MM.1S (cell line): ENCODE results near the gene PACRG.

Experiments
- EZH2 ChIP-seq: fragments of 300-600 bp; sonication (generic); optimal IDR thresholded peaks from 2 replicates; pipeline ENCODE3; 2017; ENCODE audit warnings: low read depth, mild to moderate bottlenecking, antibody characterized with exemption, low read length, mixed read lengths
- EZH2phosphoT487 ChIP-seq: fragments of 300-600 bp; sonication (generic); IDR thresholded peaks from 2 replicates; pipeline ENCODE4 v1.6.1; 2018; ENCODE audit warnings: antibody characterized with exemption, low read length
- TF ChIP-seq, protein P1 (sequence below): fragments of 300-600 bp; sonication (generic); IDR thresholded peaks from 2 replicates; pipeline ENCODE4 v1.5.1; 2016; ENCODE audit warnings: antibody characterized with exemption, low read length, mixed read lengths

GRCh38 chr6:163057260-163057659 is 329.5 kb downstream of the PACRG start:
- TF ChIP-seq EZH2 (no peak), EZH2phosphoT487 (no peak)
- TF ChIP-seq, protein P1, sequence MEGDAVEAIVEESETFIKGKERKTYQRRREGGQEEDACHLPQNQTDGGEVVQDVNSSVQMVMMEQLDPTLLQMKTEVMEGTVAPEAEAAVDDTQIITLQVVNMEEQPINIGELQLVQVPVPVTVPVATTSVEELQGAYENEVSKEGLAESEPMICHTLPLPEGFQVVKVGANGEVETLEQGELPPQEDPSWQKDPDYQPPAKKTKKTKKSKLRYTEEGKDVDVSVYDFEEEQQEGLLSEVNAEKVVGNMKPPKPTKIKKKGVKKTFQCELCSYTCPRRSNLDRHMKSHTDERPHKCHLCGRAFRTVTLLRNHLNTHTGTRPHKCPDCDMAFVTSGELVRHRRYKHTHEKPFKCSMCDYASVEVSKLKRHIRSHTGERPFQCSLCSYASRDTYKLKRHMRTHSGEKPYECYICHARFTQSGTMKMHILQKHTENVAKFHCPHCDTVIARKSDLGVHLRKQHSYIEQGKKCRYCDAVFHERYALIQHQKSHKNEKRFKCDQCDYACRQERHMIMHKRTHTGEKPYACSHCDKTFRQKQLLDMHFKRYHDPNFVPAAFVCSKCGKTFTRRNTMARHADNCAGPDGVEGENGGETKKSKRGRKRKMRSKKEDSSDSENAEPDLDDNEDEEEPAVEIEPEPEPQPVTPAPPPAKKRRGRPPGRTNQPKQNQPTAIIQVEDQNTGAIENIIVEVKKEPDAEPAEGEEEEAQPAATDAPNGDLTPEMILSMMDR = no peak
